GM19099 (cell line): ENCODE data around the gene FBXL13.

Experiments used
- POLR2A ChIP-seq: IDR thresholded peaks from 3 replicates; pipeline ENCODE4 v1.6.1; 2011; ENCODE audit warnings: low read depth; ENCODE audit not compliant: insufficient read length; ENCODE audit errors: extremely low read depth

FBXL13 gene

DNA sequence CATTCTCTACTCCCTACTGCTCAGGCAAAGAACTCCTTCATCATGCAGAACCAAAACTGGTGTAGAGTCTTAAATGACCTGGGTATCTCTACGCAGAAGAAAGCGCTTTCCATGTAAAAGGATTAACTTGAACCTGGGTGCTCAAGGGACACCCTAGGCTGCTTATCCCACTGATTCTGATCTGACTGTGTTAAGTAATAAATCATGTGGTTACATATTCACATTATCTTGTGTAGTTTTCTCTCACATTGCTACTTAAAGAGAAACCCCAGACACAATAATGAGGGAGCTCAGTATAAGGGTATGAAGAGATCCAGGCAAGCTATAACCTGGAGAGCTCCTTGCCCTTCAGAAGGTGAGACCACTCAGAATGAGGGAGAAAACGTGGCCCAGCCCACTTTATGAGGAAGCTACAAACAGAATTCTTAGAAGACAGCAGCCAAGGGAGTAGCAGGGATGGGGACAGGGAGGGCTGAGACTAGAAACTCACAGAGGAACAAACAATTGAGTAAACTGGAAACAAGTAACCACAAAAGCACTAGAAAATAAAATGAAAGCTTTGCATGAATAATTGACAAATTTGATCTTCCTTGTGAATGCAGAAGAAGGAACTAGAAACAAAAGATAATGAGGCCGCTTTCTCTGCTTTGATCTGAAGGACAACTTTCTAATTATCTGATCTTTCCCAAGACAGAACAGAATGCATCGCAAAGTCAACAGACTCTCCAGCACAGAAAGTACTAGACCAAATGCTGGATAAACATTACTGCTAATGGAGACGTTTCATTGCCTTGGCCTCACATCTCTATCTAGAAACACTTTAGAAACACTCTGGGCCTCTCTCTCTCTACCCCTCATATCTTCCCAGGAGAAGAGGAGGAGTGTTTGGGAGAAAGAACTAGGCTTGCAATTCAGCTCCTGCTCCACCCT is 85.7 kb downstream of the FBXL13 start:
- TF ChIP-seq POLR2A, result no peak

DNA sequence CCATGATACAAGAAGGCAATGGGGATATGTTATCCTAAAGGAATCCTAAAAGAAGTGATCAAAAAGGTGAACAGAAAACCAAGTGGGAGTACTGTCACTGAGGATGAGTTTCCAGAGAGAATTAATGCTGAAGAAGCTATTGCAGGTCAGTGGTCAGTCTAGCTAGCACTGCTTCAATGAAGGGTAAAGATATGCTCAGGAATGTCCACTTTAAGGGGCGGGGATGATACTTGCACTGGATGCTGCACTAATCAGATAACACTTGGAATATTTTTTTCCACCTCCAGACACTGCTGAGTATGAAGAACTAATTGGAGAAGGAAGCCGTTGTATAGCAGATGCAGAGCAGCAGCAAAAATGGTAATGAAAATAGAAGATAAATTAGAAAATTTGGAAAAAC is 86.5 kb downstream of the FBXL13 start:
- TF ChIP-seq POLR2A, result no peak

- no peak for TF ChIP-seq POLR2A
Observed at GRCh38 chr7:102985176-102985783, 89.3 kb downstream of the FBXL13 start.

DNA sequence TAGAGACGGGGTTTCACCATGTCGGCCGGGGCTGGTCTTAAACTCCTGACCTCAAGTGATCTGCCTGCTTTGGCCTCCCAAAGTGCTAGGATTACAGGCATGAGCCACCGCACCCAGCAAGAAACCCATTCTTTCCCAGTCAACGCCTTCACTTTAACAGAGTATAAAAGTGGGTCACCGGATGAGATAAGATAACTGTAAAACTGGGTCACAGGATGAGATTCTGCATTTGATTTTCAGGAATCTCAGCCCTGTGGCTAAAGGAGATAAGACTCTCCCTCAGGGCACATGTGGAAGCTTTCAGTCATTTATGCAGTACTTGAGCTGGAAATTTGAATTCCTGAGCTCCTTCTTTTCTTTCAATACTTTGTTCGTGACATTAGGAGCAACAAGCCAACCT is 91.0 kb downstream of the FBXL13 start:
- no peak for TF ChIP-seq POLR2A

DNA sequence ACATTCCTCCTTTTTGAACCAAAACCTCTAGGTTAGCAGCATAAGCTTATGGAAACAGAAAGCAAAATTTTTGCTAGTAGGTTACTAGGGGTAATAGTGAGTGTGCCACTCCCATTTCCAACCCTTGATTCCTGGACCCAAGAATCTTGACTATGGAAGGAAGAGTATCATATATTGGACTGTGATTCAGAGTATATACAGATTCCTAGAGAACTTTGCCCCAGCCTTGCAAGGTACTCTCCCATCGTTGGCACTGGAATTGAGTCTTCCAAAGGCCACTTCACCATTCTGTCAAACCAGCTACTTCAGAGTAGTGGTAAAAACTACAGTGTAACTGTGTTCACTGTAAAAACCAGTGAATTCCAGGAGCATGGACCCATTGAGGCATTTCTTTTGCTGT is 92.4 kb downstream of the FBXL13 start:
- no peak for TF ChIP-seq POLR2A

DNA sequence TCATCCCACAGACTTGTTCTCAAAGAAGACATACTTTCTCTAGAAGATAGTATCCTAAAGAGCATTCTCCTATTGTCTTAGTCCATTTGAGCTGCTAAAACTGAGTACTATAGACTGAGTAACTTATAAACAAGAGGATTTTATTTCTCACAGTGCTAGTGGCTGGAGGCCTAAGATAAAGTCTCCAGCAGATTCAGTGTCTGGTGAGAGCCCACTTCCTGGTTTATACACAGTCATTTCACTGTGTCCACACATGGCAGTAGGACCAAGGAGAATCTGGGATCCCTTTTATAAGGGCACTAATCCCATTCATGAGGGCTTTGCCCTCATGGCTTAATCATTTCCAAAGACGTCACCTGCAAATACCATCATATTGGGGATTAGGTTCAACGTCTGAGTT is 93.1 kb downstream of the FBXL13 start:
- no peak for TF ChIP-seq POLR2A

DNA sequence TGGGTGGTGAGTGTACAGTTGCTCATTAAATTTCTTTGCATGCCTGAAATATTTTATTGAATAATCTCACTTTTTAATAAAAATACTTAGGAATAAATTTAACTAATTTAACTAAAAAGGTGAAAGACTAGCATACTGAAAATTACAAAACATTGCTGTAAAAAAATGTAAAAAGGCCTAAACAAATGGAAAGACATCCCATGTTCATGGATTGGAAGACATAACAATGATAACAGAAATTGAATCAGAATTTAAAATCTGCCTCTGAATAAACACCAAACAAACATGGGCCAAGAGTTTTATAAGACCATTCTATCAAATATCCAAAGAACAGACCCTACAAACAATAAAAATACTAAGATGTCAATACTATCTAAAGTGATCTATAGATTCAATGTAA is 94.9 kb downstream of the FBXL13 start:
- no peak for TF ChIP-seq POLR2A

DNA sequence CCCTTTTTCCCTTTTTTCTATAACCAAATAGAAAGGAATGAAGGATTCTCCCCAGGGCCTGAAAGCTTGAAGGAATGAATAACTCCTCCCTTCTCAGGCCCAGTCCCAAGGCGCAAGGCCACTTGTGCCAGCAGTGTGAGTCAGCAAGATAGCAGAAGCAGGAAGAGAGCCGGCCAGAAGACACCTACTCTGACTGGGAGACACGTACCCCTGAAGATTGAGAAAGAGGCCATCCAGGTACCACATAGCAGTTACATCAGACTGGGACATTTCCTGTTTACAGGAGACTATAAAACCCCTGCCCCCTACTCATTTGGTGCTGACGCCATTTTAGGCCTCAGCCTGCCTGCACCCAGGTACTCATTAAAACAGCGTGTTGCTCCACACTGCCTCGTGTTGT is 96.3 kb downstream of the FBXL13 start:
- TF ChIP-seq POLR2A, result no peak

- TF ChIP-seq POLR2A, result no peak
Observed at GRCh38 chr7:102976493-102976892, 98.1 kb downstream of the FBXL13 start.

DNA sequence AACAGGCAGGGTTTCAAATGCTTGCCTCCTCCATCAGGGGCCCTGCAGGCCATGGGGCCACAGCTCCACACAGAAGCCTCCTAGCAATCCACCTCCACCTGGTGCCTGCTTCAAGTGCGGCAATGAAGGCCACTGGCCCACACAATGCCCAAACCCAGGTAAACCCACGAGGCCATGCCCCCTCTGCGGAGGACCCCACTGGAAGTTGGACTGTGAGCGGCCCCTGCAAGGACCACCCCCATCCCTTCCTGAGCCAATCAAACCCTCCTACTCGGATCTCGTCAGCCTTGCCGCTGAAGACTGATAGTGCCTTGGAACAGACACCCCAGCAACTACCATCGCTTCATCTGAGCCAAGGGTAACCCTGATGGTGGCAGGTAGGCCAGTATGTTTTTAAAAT is 98.7 kb downstream of the FBXL13 start:
- TF ChIP-seq POLR2A, result no peak

DNA sequence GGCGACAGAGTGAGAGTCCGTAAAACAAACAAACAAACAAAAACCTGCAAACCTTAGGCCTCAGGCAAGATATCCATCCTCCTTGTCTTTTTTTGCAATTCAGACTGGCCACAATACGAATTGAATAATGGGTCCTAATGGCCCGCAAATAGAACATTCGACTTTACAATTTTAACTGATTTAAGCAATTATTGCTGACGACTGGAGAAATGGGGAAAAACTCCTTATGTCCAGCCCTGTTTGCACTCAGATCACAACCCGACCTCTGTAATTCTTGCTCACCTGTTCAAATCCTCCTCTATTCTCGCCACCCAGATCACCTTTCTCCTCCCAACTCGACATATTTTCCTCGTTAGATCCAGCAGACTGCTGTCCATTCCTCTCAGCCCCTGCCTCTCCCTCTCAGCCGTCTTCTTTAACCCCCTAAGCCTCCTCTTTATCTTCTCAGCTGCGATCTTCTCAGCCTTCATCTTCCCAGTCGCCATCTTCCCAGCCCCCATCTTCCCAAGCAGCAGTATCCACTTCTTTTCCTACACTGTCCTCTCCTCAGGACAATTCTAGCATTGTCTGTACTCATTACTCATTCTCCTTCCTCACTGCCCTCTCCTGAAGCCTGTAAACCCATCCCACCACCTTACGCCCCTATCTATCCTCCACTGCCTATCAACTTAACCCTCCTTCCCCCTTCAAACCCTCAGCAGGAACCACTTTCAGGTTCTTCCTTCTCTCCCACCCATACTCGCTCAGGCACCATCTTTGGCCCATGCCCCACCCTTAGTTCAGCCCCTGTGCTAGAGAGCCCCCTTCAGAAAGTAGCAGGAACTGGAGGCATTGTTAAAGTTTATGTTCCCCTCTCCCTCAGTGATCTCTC is 100.0 kb downstream of the FBXL13 start:
- no peak for TF ChIP-seq POLR2A

DNA sequence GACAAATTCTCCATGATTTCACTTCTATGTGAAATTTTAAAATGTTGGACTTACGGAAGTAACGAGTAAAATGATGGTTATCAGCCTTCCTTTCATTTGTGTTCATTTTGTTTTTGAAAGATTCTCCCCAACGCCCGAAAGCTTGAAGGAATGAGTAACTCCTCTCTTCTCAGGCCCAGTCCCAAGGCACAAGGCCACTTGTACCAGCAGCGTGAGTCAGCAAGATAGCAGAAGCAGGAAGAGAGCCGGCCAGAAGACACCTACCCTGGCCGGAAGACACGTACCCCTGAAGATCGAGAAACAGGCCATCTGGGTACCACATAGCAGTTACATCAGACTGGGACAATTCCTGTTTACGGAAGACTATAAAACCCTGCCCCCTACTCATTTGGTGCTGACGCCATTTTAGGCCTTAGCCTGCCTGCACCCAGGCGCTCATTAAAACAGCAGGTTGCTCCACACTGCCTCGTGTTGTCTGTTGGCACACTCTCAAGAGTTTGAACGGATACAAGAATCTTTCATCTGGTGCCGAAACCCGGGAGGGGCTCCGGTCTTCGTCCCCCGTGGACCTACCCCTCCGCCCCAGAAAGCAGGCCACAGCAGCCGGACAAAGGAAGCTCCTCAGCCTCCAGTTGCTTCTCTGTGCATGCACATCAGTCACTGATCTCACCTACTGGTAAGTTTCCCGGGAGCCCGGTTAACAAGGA is 101.3 kb downstream of the FBXL13 start:
- no peak for TF ChIP-seq POLR2A

GRCh38 chr7:102967798-102968197 is 106.8 kb downstream of the FBXL13 start:
- TF ChIP-seq POLR2A, result no peak

DNA sequence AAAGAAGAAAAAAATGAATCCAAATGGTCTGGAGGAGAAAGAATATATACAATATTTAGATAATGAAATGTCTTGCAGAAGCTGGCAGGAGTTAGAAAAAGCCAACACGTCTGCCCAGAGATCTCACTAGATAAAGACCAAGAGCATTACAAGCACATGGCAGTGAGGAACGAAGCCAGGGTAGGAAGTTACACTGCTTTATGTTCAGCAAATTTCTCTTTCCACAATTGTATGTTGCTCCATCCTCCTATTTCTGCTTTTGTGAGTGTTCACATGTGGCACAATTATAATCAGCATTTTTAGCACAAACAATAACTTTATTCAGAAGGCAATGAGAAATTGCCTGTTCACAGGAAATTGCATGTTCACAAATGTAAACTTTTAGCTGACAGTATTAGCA is 108.1 kb downstream of the FBXL13 start:
- no peak for TF ChIP-seq POLR2A

DNA sequence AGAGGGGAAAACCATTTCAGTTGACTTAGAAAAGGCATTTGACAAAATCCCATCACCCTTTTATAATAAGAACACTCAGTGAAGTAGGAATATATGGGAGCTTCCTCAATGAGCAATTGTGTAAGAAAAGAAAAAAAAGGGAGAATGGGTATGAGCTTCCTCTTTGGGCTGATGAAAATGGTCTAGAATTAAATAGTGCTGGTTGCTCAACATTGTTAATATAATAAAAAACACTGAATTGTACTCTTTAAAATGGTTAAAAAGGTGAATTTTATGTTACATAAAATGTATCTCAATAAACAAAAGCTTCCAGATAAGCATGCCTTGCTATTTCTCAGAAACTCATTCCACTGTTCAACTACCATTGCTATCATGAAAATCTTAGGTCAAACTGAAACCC is 121.2 kb downstream of the FBXL13 start:
- TF ChIP-seq POLR2A, result no peak
